H9 (cell line): ENCODE measurements around the gene ITPR1. TPM values are rescaled to one million over a fixed set of nuclear protein-coding genes. Genes with fewer than 3 reads are reported as not detected.
A peak's percentile ranks its signal among the peaks of the same experiment; 100 is the strongest.

Experiments
- DNase-seq: peaks from one replicate; pipeline ENCODE4 v3.0.0-alpha.2; 2017
- H2AFZ ChIP-seq: one replicate; pipeline ENCODE4 v1.6.1; 2013; ENCODE audit warnings: mild to moderate bottlenecking, low read length, control low read depth, moderate library complexity
- H2AK5ac ChIP-seq: 2 replicates; pipeline ENCODE4 v1.6.1; 2013; ENCODE audit warnings: low read length, control low read depth, mixed read lengths; ENCODE audit not compliant: insufficient read length
- H2BK120ac ChIP-seq: one replicate; pipeline ENCODE4 v1.6.1; 2013; ENCODE audit warnings: low read depth, mild to moderate bottlenecking, low read length, control low read depth, inconsistent platforms; ENCODE audit not compliant: poor library complexity, severe bottlenecking
- H2BK12ac ChIP-seq: 2 replicates; pipeline ENCODE4 v1.6.1; 2013; ENCODE audit warnings: low read length, control low read depth, mixed read lengths, low read depth; ENCODE audit not compliant: insufficient read length
- H2BK15ac ChIP-seq: 2 replicates; pipeline ENCODE4 v1.6.1; 2013; ENCODE audit warnings: low read depth, low read length, control low read depth
- H2BK20ac ChIP-seq: one replicate; pipeline ENCODE4 v1.6.1; 2013; ENCODE audit warnings: low read depth, mild to moderate bottlenecking, low read length, control low read depth, inconsistent platforms; ENCODE audit not compliant: poor library complexity, severe bottlenecking
- H2BK5ac ChIP-seq: 2 replicates; pipeline ENCODE4 v1.6.1; 2013; ENCODE audit warnings: low read length, control low read depth, mixed read lengths; ENCODE audit not compliant: insufficient read length
- H3K14ac ChIP-seq: 2 replicates; pipeline ENCODE4 v1.6.1; 2013; ENCODE audit warnings: low read length, control low read depth; ENCODE audit not compliant: insufficient read depth
- H3K18ac ChIP-seq: 2 replicates; pipeline ENCODE4 v1.6.1; 2013; ENCODE audit warnings: low read depth, mild to moderate bottlenecking, mixed read lengths, low read length, control low read depth; ENCODE audit not compliant: insufficient read length
- H3K23ac ChIP-seq: 2 replicates; pipeline ENCODE4 v1.6.1; 2013; ENCODE audit warnings: low read length, control low read depth, mixed read lengths, low read depth; ENCODE audit not compliant: insufficient read length
- H3K23me2 ChIP-seq: 2 replicates; pipeline ENCODE4 v1.6.1; 2013; ENCODE audit warnings: low read depth, mild to moderate bottlenecking, mixed read lengths, low read length, control low read depth; ENCODE audit not compliant: insufficient read length, poor library complexity, severe bottlenecking
- H3K27ac ChIP-seq: 2 replicates; pipeline ENCODE4 v1.5.1; 2013; ENCODE audit warnings: low read length, control low read depth, mixed read lengths, low read depth; ENCODE audit not compliant: insufficient read length
- H3K27me3 ChIP-seq: 2 replicates; pipeline ENCODE4 v1.6.1; 2013; ENCODE audit warnings: low read length, control low read depth, inconsistent platforms; ENCODE audit not compliant: insufficient read depth
- H3K4ac ChIP-seq: 2 replicates; pipeline ENCODE4 v1.6.1; 2013; ENCODE audit warnings: low read depth, mild to moderate bottlenecking, control low read depth, inconsistent platforms, low read length, moderate library complexity
- H3K4me1 ChIP-seq: 2 replicates; pipeline ENCODE4 v1.6.1; 2013; ENCODE audit warnings: low read length, control low read depth, inconsistent platforms; ENCODE audit not compliant: insufficient read depth
- H3K4me2 ChIP-seq: 2 replicates; pipeline ENCODE4 v1.6.1; 2013; ENCODE audit warnings: low read length, control low read depth, mixed read lengths; ENCODE audit not compliant: insufficient read length, insufficient read depth
- H3K56ac ChIP-seq: 2 replicates; pipeline ENCODE4 v1.6.1; 2013; ENCODE audit warnings: low read depth, mild to moderate bottlenecking, mixed read lengths, low read length, control low read depth; ENCODE audit not compliant: insufficient read length
- H3K79me1 ChIP-seq: 2 replicates; pipeline ENCODE4 v1.6.1; 2013; ENCODE audit warnings: low read depth, mild to moderate bottlenecking, moderate library complexity, low read length, control low read depth, inconsistent platforms; ENCODE audit not compliant: insufficient read depth, poor library complexity, severe bottlenecking
- H3K79me2 ChIP-seq: 2 replicates; pipeline ENCODE4 v1.6.1; 2013; ENCODE audit warnings: low read length, control low read depth, inconsistent platforms; ENCODE audit not compliant: insufficient read depth
- H3K9ac ChIP-seq: 2 replicates; pipeline ENCODE4 v1.6.1; 2013; ENCODE audit warnings: low read length, control low read depth, mixed read lengths; ENCODE audit not compliant: insufficient read length; ENCODE audit errors: extremely low read depth
- H3K9me3 ChIP-seq: one replicate; pipeline ENCODE4 v1.6.1; 2013; ENCODE audit warnings: low read depth, low read length, inconsistent platforms; ENCODE audit not compliant: control insufficient read depth
- H3T11ph ChIP-seq: one replicate; pipeline ENCODE4 v1.6.1; 2013; ENCODE audit warnings: mild to moderate bottlenecking, low read length, control low read depth, inconsistent platforms
- H4K20me1 ChIP-seq: one replicate; pipeline ENCODE4 v1.6.1; 2013; ENCODE audit not compliant: control insufficient read depth, insufficient read length, insufficient read depth
- H4K5ac ChIP-seq: 2 replicates; pipeline ENCODE4 v1.6.1; 2013; ENCODE audit warnings: low read depth, mild to moderate bottlenecking, mixed read lengths, low read length, control low read depth; ENCODE audit not compliant: insufficient read length
- H4K8ac ChIP-seq: replicated peaks from 2 replicates; pipeline ENCODE4 v1.6.1; 2013; ENCODE audit warnings: low read length, control low read depth, mixed read lengths, low read depth; ENCODE audit not compliant: insufficient read length
- H4K91ac ChIP-seq: 2 replicates; pipeline ENCODE4 v1.6.1; 2013; ENCODE audit warnings: low read depth, mild to moderate bottlenecking, moderate library complexity, mixed read lengths, low read length, control low read depth; ENCODE audit not compliant: insufficient read length
- H3K27ac Mint-ChIP-seq, 3 experiments: 2 replicates in 2 of 3; 3 replicates in 1 of 3; pipeline ENCODE4 v1.8.0; 2020 to 2021; ENCODE audit warnings: mixed read lengths in 3 of 3, mild to moderate bottlenecking in 1 of 3, moderate library complexity in 1 of 3
- H3K27me3 Mint-ChIP-seq: 2 replicates; pipeline ENCODE4 v1.8.0; 2021; ENCODE audit warnings: low read depth, mild to moderate bottlenecking, moderate library complexity, mixed read lengths
- H3K36me3 Mint-ChIP-seq, 3 experiments: 2 replicates in 2 of 3; 3 replicates in 1 of 3; pipeline ENCODE4 v1.8.0; 2020 to 2021; ENCODE audit warnings: low read depth in 3 of 3, mixed read lengths in 3 of 3; ENCODE audit not compliant: insufficient read depth in 1 of 3
- H3K4me1 Mint-ChIP-seq, 2 experiments: 2 replicates each; pipeline ENCODE4 v1.8.0; 2020; ENCODE audit warnings: mixed read lengths in 2 of 2
- H3K4me3 Mint-ChIP-seq, 2 experiments: 2 replicates in 1 of 2; 3 replicates in 1 of 2; pipeline ENCODE4 v1.8.0; 2020 to 2021; ENCODE audit warnings: mild to moderate bottlenecking in 2 of 2, mixed read lengths in 2 of 2, moderate library complexity in 1 of 2
- H3K9me3 Mint-ChIP-seq, 2 experiments: 2 replicates in 1 of 2; 3 replicates in 1 of 2; pipeline ENCODE4 v1.8.0; 2020; ENCODE audit warnings: mild to moderate bottlenecking in 2 of 2, mixed read lengths in 2 of 2, moderate library complexity in 1 of 2
- WGBS: extraction: QIAGEN DNeasy Blood & Tissue Kit; methylation state at CpG from one replicate; pipeline ENCODE4 v1.1.7; 2013; ENCODE audit warnings: missing lambda C conversion rate, low lambda C conversion rate, mixed read lengths; ENCODE audit not compliant: insufficient read length; ENCODE audit errors: extremely low coverage; 5-methylcytosine and 5-hydroxymethylcytosine counted together
- total RNA-seq: library from RNA; stranded (reverse); gene quantifications from 2 replicates; pipeline ENCODE4 v1.2.1, GENCODE V29; 2021
- TF ChIP-seq, protein P1 (sequence below): fragments of 200-600 bp; sonication (generic); conservative IDR thresholded peaks from 3 replicates; pipeline ENCODE4 v1.8.0; 2021; ENCODE audit warnings: antibody characterized with exemption, mild to moderate bottlenecking

The ITPR1 gene
- total RNA-seq, 1 experiment from 2014 or later, result 4.2 TPM

- no peak overlapping the region for H3K14ac ChIP-seq
- no peak overlapping the region for H3K4me3 Mint-ChIP-seq
- no peak overlapping the region for H4K8ac ChIP-seq
- H3K27me3 ChIP-seq, result no peaks in the 10 kb centered on the region
- no peak overlapping the region for H3T11ph ChIP-seq
- no peaks in the 10 kb centered on the region for H3K27me3 Mint-ChIP-seq
- no peak overlapping the region for H3K9ac ChIP-seq
- H3K9me3 ChIP-seq, result no peaks in the 10 kb centered on the region
- no peak overlapping the region for H3K23ac ChIP-seq
- H3K4me1 Mint-ChIP-seq, result peaks cover 2 to 9% of the 10 kb centered on the region in 2 experiments; a peak in 2 of 4 replicates
- no peaks in the 10 kb centered on the region for H4K20me1 ChIP-seq
- H3K4ac ChIP-seq, result no peak overlapping the region
- H3K79me1 ChIP-seq, result no peaks in the 10 kb centered on the region
- H2AFZ ChIP-seq, result no peak overlapping the region
- H3K27ac ChIP-seq, result no peak overlapping the region
- no CpG with 5 or more reads among the region's 9 CpGs for WGBS
- H3K79me2 ChIP-seq, result no peaks in the 10 kb centered on the region
- H2BK15ac ChIP-seq, result no peak overlapping the region
- H4K5ac ChIP-seq, result no peak overlapping the region
- H3K27ac Mint-ChIP-seq, result 0 out of 7 replicates have a peak overlapping the region, but pooled peaks of 1 of the 3 experiments have one; percentile 15
- H3K9me3 Mint-ChIP-seq, result no peaks in the 10 kb centered on the region
- TF ChIP-seq, protein P1, sequence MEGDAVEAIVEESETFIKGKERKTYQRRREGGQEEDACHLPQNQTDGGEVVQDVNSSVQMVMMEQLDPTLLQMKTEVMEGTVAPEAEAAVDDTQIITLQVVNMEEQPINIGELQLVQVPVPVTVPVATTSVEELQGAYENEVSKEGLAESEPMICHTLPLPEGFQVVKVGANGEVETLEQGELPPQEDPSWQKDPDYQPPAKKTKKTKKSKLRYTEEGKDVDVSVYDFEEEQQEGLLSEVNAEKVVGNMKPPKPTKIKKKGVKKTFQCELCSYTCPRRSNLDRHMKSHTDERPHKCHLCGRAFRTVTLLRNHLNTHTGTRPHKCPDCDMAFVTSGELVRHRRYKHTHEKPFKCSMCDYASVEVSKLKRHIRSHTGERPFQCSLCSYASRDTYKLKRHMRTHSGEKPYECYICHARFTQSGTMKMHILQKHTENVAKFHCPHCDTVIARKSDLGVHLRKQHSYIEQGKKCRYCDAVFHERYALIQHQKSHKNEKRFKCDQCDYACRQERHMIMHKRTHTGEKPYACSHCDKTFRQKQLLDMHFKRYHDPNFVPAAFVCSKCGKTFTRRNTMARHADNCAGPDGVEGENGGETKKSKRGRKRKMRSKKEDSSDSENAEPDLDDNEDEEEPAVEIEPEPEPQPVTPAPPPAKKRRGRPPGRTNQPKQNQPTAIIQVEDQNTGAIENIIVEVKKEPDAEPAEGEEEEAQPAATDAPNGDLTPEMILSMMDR, result no peak
- DNase-seq, result no peak
- H3K23me2 ChIP-seq, result no peaks in the 10 kb centered on the region
- H3K18ac ChIP-seq, result no peak overlapping the region
- no peaks in the 10 kb centered on the region for H3K36me3 Mint-ChIP-seq
- H2AK5ac ChIP-seq, result no peak overlapping the region
- no peak overlapping the region for H2BK12ac ChIP-seq
- H3K4me1 ChIP-seq, result no peaks in the 10 kb centered on the region; the same call in 1 of the 2 replicates
- H2BK20ac ChIP-seq, result no peak overlapping the region
- no peak overlapping the region for H2BK120ac ChIP-seq
- no peak overlapping the region for H3K56ac ChIP-seq
- no peak overlapping the region for H4K91ac ChIP-seq
- no peak overlapping the region for H2BK5ac ChIP-seq
- H3K4me2 ChIP-seq, result no peak overlapping the region
Measured at GRCh38 chr3:4546346-4547178, 53.4 kb downstream of the ITPR1 start.
